HuH-7.5 (cell line): Measurements from ENCODE around the gene RAI2.
"Not testable (repeated sequence)": the region's sequence is repeated elsewhere in the genome, so short reads cannot be mapped to it uniquely, and the experiment has no call there.

ENCODE experiments used
- DNase-seq: peaks from one replicate; pipeline ENCODE4 v3.0.0; 2011; ENCODE audit warnings: low spot score

RAI2 gene

GRCh38 chrX:17828171-17828570, 32.9 kb downstream of the RAI2 start:
- DNase-seq, result no peak

GRCh38 chrX:17826609-17827496, 34.2 kb downstream of the RAI2 start:
- DNase-seq, result no peak

GRCh38 chrX:17824980-17825379, 36.1 kb downstream of the RAI2 start:
- no peak for DNase-seq

- DNase-seq, result no peak
These were observed 38.7 kb downstream of the RAI2 start for GRCh38 chrX:17822351-17822750.

- no peak for DNase-seq
These were observed 41.0 kb downstream of the RAI2 start for GRCh38 chrX:17820100-17820499.

- DNase-seq, result no peak
These were observed 42.4 kb downstream of the RAI2 start for GRCh38 chrX:17818726-17819125.

GRCh38 chrX:17817251-17817650, 43.8 kb downstream of the RAI2 start:
- DNase-seq, result no peak

GRCh38 chrX:17814557-17814956, 46.5 kb downstream of the RAI2 start:
- no peak for DNase-seq

- no peak for DNase-seq
These were observed 47.0 kb downstream of the RAI2 start for GRCh38 chrX:17814059-17814458.

- DNase-seq, result no peak
These were observed 47.8 kb downstream of the RAI2 start for GRCh38 chrX:17813277-17813676.

- DNase-seq, result no peak
These were observed 48.3 kb downstream of the RAI2 start for GRCh38 chrX:17812763-17813162.

GRCh38 chrX:17809984-17810383, 51.1 kb downstream of the RAI2 start:
- DNase-seq, result no peak

GRCh38 chrX:17809273-17809672, 51.8 kb downstream of the RAI2 start:
- DNase-seq, result no peak

- no peak for DNase-seq
These were observed 56.0 kb downstream of the RAI2 start for GRCh38 chrX:17805120-17805519.

- DNase-seq, result no peak
These were observed 57.6 kb downstream of the RAI2 start for GRCh38 chrX:17803449-17803848.

- no peak for DNase-seq
These were observed 58.3 kb downstream of the RAI2 start for GRCh38 chrX:17802756-17803155.

- DNase-seq, result no peak
These were observed 59.7 kb downstream of the RAI2 start for GRCh38 chrX:17801431-17801830.

- no peak for DNase-seq
These were observed 62.2 kb downstream of the RAI2 start for GRCh38 chrX:17798921-17799320.

GRCh38 chrX:17792826-17793225, 68.3 kb downstream of the RAI2 start:
- DNase-seq, result no peak

- DNase-seq, result no peak
These were observed 72.0 kb downstream of the RAI2 start for GRCh38 chrX:17788956-17789562.

- DNase-seq, result peak; percentile 44
These were observed 72.7 kb downstream of the RAI2 start for GRCh38 chrX:17788439-17788838.

- no peak for DNase-seq
These were observed 73.5 kb downstream of the RAI2 start for GRCh38 chrX:17787557-17787956.

- not testable (repeated sequence) for DNase-seq
These were observed 74.3 kb downstream of the RAI2 start for GRCh38 chrX:17786554-17787347.
